ENCODE results near the gene CCDC85B.

- TF ChIP-seq EP300 (IDR thresholded peaks at IDR 0.05; ENCODE audit: borderline replicate concordance), result no peak
- no peak for TF ChIP-seq YY1 (IDR thresholded peaks at IDR 0.05; ENCODE audit: low read depth)
- TF ChIP-seq, protein P1, sequence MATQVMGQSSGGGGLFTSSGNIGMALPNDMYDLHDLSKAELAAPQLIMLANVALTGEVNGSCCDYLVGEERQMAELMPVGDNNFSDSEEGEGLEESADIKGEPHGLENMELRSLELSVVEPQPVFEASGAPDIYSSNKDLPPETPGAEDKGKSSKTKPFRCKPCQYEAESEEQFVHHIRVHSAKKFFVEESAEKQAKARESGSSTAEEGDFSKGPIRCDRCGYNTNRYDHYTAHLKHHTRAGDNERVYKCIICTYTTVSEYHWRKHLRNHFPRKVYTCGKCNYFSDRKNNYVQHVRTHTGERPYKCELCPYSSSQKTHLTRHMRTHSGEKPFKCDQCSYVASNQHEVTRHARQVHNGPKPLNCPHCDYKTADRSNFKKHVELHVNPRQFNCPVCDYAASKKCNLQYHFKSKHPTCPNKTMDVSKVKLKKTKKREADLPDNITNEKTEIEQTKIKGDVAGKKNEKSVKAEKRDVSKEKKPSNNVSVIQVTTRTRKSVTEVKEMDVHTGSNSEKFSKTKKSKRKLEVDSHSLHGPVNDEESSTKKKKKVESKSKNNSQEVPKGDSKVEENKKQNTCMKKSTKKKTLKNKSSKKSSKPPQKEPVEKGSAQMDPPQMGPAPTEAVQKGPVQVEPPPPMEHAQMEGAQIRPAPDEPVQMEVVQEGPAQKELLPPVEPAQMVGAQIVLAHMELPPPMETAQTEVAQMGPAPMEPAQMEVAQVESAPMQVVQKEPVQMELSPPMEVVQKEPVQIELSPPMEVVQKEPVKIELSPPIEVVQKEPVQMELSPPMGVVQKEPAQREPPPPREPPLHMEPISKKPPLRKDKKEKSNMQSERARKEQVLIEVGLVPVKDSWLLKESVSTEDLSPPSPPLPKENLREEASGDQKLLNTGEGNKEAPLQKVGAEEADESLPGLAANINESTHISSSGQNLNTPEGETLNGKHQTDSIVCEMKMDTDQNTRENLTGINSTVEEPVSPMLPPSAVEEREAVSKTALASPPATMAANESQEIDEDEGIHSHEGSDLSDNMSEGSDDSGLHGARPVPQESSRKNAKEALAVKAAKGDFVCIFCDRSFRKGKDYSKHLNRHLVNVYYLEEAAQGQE (IDR thresholded peaks at IDR 0.05; ENCODE audit: low read depth), result no peak
- no peak for TF ChIP-seq TAF1 (IDR thresholded peaks at IDR 0.05; ENCODE audit: low read depth)
- no peak for TF ChIP-seq RAD21 (IDR thresholded peaks at IDR 0.05; ENCODE audit: low read depth)
- TF ChIP-seq CEBPB (IDR thresholded peaks at IDR 0.05), result no peak
- no peak for TF ChIP-seq MAX (IDR thresholded peaks at IDR 0.05)
These were observed 46.1 kb upstream of the CCDC85B start for GRCh38 chr11:65844231-65844872.
